T-helper 22 cell (primary cell): ENCODE data around the gene SLC6A8.

Experiments used
- DNase-seq: peaks from one replicate; pipeline ENCODE4 v3.0.0-alpha.2; 2020; ENCODE audit warnings: low read depth

SLC6A8 gene

GRCh38 chrX:153687121-153688039 is at the start of gene SLC6A8:
Gene SLC6A8, plus strand, starts transcription at chrX:153687926. Its CDS starts 649 bp downstream, at chrX:153688575.
- no peak for DNase-seq

GRCh38 chrX:153638041-153638371 is 49.7 kb upstream of the SLC6A8 start:
- no peak for DNase-seq

- DNase-seq = no peak
Observed at GRCh38 chrX:153638436-153639176, 49.1 kb upstream of the SLC6A8 start.

- DNase-seq = no peak
Observed at GRCh38 chrX:153639177-153640044, 48.3 kb upstream of the SLC6A8 start.

DNA sequence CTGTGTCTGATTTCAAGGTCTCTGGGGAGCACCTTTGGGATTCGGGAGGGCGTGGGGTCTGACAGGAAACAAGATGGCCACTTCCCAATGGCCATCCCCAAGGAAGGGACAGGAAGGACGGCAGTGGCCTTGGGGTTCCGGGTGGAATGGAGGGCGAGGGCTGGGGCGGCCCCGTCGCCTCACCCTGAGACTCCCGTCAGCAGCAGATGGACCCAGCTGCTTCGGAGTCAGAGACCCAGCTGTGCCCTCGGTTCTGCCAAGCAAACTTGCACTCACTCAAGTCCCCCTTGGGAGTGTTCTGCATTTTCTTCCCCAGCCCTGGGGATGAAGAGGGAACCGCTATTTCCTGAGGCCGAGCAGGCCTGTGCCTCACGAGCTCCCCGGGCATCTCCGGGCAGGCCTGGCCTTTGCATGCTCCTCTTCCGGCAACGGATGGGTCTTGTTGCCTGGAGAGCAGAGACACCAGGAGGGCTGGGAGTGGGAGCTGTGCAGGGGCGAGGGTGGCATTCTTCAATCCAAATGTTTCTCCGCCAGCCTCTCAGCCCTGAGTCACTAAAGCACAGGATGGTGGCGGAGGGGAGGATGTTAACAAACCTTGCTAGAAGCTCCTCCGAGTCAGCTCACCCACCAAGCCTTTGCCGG is 47.6 kb upstream of the SLC6A8 start:
- no peak for DNase-seq

- no peak for DNase-seq
Observed at GRCh38 chrX:153640736-153641575, 46.8 kb upstream of the SLC6A8 start.

GRCh38 chrX:153641627-153642026 is 46.1 kb upstream of the SLC6A8 start:
- no peak for DNase-seq

- DNase-seq = no peak
Observed at GRCh38 chrX:153642051-153642654, 45.6 kb upstream of the SLC6A8 start.

GRCh38 chrX:153642655-153643430 is 44.9 kb upstream of the SLC6A8 start:
- no peak for DNase-seq

DNA sequence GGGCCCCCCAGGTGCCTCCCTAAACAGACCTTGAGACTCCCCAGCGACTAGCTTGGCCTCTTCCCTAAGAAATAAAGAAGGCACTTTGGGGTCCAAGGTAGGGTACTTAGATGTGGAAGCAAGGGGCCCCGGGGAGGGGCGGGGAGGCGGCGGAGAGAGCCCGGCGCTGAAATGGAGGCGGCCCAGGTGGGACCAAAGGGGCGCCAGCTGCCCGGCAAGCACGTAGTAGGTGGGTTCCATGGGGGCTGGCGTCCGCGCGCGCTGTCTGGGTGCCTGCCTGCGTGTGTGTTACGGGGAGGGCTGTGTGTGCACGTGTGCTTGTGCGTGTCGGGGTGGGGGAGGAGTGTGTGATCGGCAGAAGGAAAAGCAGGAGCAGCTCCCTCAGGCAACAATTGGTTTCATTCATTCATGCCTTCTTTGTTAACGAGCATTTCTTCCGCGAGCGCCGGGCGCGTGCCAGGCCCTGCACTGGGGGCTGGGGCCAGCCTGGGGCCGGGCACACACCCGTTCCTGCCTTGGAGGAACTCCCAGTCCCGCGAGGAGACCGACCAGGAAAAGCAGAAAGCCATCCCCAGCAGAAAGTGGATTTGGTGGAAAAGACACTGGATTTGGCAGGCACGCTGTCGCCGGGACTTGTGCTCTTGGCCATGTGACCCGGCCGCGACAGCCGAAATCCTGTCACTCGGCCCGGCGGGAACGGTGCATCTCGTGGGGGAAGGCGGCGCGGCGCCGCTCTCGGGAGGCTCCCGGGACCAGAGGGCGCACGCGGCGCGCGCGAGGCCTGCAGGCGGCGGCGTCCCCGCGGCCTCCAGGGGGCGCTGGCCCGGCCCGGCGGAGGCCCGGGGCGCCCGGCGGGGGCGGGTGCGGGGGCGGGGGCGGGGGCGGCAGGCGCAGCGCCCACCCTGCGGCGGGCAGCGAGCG is 44.0 kb upstream of the SLC6A8 start:
- no peak for DNase-seq

DNA sequence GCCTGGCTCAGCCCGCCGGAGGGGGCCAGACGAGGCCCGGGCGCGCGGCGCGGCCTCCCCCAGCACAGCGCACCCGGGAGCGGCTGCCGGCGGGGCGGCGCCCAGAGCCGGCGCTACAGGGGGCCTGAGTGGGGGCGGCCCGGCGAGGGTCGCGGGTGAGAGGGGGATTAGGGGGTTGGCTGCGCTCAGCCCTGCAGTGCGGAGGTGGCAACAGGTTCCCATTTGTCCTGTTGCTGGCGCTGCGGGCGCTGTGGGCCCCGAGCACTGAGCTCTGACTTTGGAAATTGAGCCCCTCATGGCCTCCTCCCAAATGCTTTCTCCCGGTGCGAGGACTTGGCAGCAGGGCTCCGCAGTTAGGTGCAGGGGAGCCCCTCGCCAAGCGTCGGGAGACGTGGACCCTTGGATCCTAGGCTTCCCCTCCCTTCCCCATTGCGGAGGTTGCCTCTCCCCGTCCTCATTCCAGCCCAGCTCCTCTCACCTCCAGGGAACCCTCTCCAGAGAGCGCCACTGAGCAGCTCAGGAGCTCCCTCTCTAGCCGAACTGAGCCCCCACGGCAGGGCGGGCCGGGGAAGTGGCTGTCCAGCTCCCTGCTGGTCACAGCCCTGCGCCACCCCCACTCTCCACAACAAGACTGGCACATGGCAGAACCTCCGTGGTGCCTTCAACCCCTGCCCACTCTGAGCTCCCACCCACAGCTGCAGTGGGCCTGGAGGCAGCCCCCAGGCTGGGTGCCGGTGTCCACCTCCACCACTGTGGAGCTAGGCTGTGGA is 43.2 kb upstream of the SLC6A8 start:
- DNase-seq = no peak

GRCh38 chrX:153645151-153645550 is 42.6 kb upstream of the SLC6A8 start:
- no peak for DNase-seq

DNA sequence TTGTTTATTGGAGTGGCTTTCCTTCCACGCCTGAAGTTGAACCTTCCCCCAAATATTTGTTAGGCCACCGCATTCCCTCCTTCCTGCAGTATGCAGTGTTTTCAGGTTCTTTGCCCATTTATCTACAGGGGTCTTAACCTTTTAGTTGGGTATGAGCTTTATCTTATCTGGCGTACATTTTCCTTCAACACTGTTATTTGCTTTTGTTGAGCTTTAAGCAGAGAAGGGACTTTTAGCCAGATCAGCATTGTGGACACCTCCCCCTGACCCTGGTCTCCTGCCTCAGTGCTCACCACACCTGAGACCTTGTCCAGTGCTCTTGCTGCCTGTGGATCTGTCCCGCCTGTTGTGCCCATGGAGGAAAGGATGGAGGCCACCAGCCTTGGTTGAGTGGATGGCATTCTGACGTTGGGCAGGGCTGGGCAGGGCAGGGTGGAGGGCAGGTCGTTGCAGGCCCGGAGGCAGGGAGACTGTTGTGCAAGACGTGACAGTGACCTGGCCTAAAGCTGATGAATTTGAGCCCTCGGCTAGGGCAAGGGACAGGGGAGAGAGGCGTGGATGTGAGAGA is 41.7 kb upstream of the SLC6A8 start:
- no peak for DNase-seq

DNA sequence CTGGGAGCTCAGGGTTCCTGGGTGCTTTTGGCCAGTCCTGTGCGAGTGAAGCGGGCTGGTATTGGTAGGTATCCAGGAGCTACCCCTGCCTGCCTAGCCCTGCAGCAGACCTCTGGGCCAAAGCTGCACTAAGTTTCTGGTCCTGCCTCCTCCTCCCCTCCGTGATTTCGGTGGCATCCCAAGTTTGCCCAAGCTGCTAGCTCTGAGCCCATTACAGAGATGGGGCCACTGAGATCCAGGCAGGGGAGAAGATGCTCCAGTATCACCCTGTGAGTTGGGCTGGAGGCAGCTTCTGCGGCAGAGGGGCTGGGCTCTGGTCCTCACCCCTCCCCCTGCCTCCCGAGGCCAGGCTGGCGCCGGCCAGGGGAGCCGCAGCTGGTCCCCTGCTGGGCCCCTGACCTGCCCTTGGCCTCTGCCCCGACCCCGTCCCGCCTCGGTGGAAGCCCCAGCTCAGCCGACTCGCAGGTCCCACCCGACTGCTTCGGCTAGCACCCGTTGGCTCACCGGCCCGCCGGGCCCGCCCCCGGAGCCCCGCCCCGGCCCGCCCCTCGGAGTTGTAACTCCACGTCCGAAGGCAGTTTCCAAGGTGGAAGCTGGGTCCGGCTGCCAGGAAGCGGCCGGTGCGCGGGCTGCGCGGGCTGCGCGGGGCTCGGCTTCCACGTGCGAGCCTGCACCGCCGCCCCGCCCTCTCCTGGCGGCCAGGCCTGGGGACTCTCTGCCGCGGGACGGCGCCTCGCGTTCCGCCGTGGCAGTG is 40.9 kb upstream of the SLC6A8 start, which contains the start of gene DUSP9:
Gene DUSP9 (plus strand): TSS at position 584 of the 754 bp plus-strand sequence. CDS start 751 bp downstream, outside the sequence.
- DNase-seq = no peak

DNA sequence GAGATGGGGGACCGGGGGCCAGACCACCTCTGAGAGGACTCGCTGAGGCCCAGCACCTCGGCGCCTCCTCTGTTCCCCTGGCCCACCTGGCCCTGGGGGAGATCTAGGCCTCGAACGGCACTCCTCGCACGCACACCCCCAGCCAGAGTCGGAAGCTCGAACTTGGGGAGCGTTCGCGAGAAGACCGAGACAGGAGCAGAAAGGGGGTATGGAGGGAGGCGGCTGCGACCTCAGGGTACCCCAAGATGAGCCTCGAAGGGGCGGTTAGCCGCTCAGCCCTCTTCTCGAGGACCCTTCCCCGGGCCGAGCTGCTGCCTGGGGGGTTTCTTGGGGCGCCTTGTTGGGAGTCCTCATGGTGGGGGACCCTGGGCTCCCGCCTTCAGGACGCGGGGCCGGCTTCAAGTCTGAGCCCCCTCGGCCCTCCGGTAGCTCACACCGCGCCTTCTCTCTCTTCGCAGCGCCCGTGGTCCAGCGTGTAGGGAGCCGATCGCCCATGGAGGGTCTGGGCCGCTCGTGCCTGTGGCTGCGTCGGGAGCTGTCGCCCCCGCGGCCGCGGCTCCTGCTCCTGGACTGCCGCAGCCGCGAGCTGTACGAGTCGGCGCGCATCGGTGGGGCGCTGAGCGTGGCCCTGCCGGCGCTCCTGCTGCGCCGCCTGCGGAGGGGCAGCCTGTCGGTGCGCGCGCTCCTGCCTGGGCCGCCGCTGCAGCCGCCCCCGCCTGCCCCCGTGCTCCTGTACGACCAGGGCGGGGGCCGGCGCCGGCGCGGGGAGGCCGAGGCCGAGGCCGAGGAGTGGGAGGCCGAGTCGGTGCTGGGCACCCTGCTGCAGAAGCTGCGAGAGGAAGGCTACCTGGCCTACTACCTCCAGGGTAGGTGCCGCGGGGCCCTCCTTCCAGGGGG is 40.0 kb upstream of the SLC6A8 start:
- DNase-seq = no peak
